NCI-H1092 (cell line): ENCODE results near the gene AIF1L.

Experiments
- DNase-seq: peaks from one replicate; lab custom pipeline; 2025; lab: John Stamatoyannopoulos, UW

The AIF1L gene

GRCh38 chr9:131076347-131077195, 19.8 kb upstream of the AIF1L start:
- no peak for DNase-seq

- DNase-seq: no peak
These were observed 17.6 kb upstream of the AIF1L start for GRCh38 chr9:131078427-131079366.

GRCh38 chr9:131080589-131080988, 15.7 kb upstream of the AIF1L start:
- no peak for DNase-seq

- no peak for DNase-seq
These were observed 14.5 kb upstream of the AIF1L start for GRCh38 chr9:131081868-131082267.

GRCh38 chr9:131082774-131083512, 13.4 kb upstream of the AIF1L start:
- no peak for DNase-seq

- DNase-seq: no peak
These were observed 11.5 kb upstream of the AIF1L start for GRCh38 chr9:131084661-131085369.

GRCh38 chr9:131085370-131086122, 10.8 kb upstream of the AIF1L start:
- DNase-seq: no peak

GRCh38 chr9:131087354-131087893, 8.9 kb upstream of the AIF1L start:
- peak; percentile 50 for DNase-seq

- DNase-seq: no peak
These were observed 6.1 kb upstream of the AIF1L start for GRCh38 chr9:131090025-131090787.

GRCh38 chr9:131091352-131091992, 4.9 kb upstream of the AIF1L start:
- DNase-seq: peak; percentile 9

GRCh38 chr9:131092030-131092429, 4.3 kb upstream of the AIF1L start:
- DNase-seq: no peak

- DNase-seq: no peak
These were observed 3.5 kb upstream of the AIF1L start for GRCh38 chr9:131092548-131093440.

GRCh38 chr9:131094015-131094414, 2.3 kb upstream of the AIF1L start:
- no peak for DNase-seq

GRCh38 chr9:131094622-131095021, 1.7 kb upstream of the AIF1L start:
- DNase-seq: no peak

GRCh38 chr9:131095666-131096268, 564 bp upstream of the AIF1L start:
- DNase-seq: no peak

GRCh38 chr9:131097126-131097947, 1.0 kb downstream of the AIF1L start:
- DNase-seq: no peak

GRCh38 chr9:131097948-131098278, 1.6 kb downstream of the AIF1L start:
- DNase-seq: no peak
